Fibroblast of lung (primary cell): Measurements from ENCODE around the gene MYO9A.

ENCODE experiments used
- EZH2 ChIP-seq: IDR thresholded peaks from 2 replicates; pipeline ENCODE4 v1.5.1; 2012; ENCODE audit warnings: low read length, control low read depth, mild to moderate bottlenecking; ENCODE audit errors: missing control alignments
- TF ChIP-seq, protein P1 (sequence below), 2 donors: IDR thresholded peaks in 1 of 2; conservative IDR thresholded peaks in 1 of 2; 1 replicate in 1 of 2; 2 replicates in 1 of 2; pipeline ENCODE4 v1.5.1; 2011 to 2012; ENCODE audit warnings: low read length in 2 of 2, control low read depth in 1 of 2, inconsistent platforms in 1 of 2, low read depth in 1 of 2, mild to moderate bottlenecking in 1 of 2

DNA sequence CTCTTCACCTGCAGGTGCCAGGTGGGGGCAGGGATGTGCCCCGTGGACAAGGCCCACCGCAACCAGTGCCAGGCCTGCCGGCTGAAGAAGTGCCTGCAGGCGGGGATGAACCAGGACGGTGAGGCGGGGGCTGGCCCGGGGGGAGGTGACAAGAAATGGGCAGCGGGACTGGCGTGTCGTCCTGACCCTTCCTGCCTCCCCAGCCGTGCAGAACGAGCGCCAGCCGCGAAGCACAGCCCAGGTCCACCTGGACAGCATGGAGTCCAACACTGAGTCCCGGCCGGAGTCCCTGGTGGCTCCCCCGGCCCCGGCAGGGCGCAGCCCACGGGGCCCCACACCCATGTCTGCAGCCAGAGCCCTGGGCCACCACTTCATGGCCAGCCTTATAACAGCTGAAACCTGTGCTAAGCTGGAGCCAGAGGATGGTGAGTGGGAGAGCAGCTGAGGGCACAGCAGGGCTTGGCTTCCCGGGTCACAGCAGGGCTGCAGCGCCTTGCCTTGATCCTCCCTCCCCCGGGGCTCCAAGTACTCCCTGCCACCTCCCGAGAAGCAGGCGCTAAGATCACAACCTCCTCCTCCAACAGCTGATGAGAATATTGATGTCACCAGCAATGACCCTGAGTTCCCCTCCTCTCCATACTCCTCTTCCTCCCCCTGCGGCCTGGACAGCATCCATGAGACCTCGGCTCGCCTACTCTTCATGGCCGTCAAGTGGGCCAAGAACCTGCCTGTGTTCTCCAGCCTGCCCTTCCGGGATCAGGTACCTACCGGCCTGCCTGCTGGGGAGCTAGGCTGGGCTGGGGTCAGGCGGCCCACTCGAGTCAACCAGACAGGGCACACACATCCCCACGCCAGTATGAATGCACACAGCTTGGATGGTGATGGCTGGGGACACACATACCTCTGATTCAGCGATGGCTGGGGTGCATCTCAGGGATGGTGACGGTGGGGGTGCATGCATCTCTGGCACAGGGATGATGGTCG lies 305.9 kb downstream of the MYO9A start:
- TF ChIP-seq, protein P1, sequence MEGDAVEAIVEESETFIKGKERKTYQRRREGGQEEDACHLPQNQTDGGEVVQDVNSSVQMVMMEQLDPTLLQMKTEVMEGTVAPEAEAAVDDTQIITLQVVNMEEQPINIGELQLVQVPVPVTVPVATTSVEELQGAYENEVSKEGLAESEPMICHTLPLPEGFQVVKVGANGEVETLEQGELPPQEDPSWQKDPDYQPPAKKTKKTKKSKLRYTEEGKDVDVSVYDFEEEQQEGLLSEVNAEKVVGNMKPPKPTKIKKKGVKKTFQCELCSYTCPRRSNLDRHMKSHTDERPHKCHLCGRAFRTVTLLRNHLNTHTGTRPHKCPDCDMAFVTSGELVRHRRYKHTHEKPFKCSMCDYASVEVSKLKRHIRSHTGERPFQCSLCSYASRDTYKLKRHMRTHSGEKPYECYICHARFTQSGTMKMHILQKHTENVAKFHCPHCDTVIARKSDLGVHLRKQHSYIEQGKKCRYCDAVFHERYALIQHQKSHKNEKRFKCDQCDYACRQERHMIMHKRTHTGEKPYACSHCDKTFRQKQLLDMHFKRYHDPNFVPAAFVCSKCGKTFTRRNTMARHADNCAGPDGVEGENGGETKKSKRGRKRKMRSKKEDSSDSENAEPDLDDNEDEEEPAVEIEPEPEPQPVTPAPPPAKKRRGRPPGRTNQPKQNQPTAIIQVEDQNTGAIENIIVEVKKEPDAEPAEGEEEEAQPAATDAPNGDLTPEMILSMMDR (conservative IDR thresholded peaks at IDR 0.05 in 1 of 2, IDR thresholded peaks at IDR 0.05 in 1 of 2; ENCODE audit: low read depth in 1 of 2, low read length in 2 of 2) = no peak
- TF ChIP-seq EZH2 = no peak
